NCI-H69 (cell line): ENCODE data around the gene ADGRL1.
"Not testable (repeated sequence)": the region's sequence is repeated elsewhere in the genome, so short reads cannot be mapped to it uniquely, and the experiment has no call there.

Experiments
- DNase-seq: peaks from one replicate; lab custom pipeline; 2025; lab: John Stamatoyannopoulos, UW

The ADGRL1 gene

GRCh38 chr19:14205452-14206287, at the start of gene ADGRL1:
Gene ADGRL1, minus strand, starts transcription at chr19:14206169. Its CDS starts 22,567 bp downstream, at chr19:14183602.
- DNase-seq: peak; percentile 66

GRCh38 chr19:14255316-14255715, 49.3 kb upstream of the ADGRL1 start:
- not testable (repeated sequence) for DNase-seq

DNA sequence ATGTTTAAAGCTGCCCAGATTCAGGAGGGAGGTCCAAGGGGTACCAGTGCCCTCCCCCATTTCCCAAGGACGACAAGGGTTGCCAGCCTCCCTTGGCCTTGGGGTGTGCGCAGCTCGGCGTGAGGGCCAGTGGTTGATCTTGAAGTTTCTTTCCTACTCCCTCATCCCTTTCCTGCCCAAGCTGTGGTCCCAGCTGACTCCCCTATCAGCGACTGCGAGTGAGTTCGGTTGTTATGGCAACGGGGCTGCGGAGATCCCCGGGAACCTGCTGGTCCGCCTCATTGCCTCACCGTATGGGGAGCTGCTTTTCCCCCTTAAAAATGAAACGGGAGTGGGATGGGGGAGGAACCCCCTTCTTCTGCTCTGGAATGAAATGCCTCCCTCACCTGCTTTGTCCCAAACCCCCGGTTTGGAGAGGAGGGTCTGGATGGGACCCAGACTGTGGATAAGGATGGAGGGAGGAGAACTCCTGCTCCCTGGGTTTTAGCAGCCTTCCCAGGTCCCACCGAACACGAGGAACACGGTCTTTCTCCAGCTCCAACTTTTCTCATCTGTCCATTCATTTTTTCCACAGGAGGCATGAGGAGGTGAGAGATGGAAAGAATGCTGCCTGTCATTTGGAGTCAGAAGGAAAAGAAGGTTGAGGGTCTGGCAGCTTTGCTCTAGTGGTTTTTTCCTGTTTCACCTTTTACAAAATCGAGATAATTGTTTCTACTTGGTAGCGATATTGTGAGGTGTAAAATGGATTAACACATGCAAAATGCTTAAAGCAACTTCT, 48.0 kb upstream of the ADGRL1 start:
- DNase-seq: peak; percentile 52

- not testable (repeated sequence) for DNase-seq
Measured at GRCh38 chr19:14252136-14252535, 46.2 kb upstream of the ADGRL1 start.

DNA sequence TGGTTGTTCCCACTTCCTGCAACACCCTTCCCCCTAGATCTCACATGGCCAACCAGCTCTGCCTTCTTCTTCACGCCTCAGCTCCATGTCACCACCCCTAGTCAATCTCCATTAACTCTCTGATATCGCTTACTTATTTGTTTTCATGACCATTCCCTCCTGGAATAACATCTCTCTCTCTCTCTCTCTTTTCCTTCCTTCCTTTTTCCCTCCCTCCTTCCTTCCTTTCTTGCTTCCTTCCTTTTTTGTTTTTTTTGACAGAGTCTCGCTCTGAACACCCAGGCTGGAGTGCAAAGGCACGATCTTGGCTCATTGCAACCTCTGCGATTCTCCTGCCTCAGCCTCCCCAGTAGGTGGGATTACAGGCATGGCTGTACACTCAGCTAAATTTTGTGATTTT, 44.9 kb upstream of the ADGRL1 start:
- DNase-seq: no peak

GRCh38 chr19:14250315-14250714, 44.3 kb upstream of the ADGRL1 start:
- not testable (repeated sequence) for DNase-seq

DNA sequence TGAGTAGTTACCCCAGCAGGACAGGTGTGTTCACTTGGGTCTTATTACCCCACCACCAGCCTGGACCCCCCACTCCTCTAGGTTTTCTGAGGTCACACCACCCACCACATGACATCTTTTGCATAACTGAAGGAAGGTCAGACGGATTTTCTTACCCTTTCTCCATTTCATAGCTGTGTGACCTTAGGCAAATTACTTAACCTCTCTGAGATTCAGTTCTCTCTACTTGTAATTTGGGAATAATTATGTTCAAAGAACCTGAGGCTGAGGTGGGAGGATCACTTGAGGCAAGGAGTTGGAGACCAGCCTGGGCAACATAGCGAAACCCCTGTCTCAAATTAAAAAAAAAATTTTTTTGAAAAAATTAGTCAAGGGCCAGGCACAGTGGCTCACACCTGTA, 43.9 kb upstream of the ADGRL1 start:
- not testable (repeated sequence) for DNase-seq

- peak; percentile 83 for DNase-seq
Measured at GRCh38 chr19:14249012-14249754, 43.2 kb upstream of the ADGRL1 start.

DNA sequence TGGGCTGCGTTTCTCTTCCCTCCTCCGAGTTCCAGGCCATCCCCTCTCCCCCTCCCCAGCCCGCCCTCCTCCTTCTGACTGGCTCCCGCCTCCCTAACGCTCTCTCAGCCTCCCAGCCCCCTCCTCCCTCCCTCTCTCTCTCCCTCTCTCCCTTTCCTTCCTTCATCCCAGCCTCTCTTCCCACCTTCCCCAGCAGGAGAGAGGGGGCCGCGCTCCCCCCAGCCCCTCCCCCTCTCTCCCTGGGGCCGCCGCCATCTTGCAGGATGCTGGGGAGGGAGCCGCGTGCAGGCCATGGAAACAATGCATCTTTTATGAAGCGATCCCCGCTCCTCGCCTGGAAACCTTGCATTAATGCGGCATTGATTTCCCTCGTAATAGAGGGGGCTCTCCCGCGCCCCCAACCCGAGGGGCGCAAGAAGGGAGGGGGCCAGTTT, 42.6 kb upstream of the ADGRL1 start:
- peak; percentile 95 for DNase-seq

- DNase-seq: peak; percentile 74
Measured at GRCh38 chr19:14247548-14248471, 41.8 kb upstream of the ADGRL1 start.

DNA sequence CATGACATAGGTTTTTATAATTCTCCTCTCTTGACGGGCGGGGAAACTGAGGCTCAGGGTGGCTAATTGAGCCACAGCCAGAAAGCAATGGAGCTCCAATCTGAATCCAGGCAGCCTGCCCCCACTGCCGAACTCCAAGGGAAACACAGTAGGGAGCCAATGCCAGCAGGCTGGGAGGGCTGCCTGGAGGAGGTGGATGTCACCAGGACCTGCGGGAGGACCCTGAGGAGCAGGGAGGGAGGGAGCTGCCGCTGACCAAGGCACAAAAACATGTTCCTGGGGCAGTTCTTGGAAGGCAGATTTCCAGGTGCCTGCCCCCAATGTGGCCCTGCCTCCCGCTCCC, 41.2 kb upstream of the ADGRL1 start:
- DNase-seq: not testable (repeated sequence)

- DNase-seq: not testable (repeated sequence)
Measured at GRCh38 chr19:14244393-14244792, 38.4 kb upstream of the ADGRL1 start.

DNA sequence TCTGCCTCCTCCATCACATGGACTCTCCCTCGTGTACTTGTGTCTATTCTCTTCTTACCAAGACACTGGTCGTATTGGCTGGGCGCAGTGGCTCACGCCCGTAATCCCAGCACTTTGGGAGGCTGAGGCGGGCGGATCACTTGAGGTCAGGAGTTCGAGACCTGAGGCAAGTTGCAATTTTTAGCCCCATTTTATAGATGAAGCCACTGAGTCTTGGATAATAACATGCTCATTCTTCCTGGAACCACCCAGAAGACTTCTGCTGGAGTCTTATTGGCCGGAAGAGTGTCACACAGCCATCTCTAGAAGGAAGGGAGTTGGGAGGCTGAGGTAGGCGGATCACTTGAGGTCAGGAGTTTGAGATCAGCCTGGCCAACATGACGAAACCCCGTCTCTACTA, 37.7 kb upstream of the ADGRL1 start:
- DNase-seq: not testable (repeated sequence)

DNA sequence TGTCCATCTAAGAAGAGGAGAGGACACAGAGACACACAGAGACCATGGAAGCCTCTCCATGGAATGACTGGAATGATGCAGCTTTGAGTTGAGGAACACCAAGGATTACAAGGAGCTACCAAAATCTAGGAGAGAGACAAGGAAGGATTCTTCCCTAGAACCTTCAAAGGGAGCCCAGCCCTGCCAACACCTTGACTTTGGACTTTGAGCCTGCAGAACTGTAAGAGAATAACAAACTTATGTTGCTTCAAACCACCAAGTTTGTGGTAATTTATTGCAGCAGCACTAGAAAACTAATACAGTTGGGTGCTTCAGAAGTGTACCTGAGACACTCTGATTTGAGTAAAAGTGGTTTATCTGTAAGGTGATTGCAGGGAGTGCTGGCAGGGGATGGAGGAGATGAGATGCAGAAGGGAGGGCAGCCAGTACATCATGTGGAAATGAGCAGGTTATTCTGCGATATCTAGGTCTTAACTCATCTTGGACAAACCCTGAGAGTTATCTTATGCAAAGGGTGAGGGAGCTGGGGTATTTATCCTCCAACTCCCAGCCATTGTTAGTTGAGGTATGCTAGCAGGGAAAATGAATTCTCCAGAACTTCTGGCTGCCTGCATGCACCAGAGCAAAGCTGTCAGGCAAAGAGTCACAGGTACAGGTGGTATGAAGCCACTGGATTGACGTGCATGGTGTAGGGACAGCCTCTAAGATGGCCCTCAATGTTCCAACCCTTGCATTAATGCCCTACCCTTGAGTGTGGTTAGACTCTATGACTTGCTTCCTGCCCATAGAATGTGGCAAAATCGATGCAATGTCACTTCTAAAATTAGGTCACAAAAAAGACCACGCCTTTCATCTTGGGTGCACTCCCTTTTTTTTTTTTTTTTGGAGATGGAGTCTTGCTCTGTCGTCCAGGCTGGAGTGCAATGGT, 31.3 kb upstream of the ADGRL1 start:
- DNase-seq: no peak

DNA sequence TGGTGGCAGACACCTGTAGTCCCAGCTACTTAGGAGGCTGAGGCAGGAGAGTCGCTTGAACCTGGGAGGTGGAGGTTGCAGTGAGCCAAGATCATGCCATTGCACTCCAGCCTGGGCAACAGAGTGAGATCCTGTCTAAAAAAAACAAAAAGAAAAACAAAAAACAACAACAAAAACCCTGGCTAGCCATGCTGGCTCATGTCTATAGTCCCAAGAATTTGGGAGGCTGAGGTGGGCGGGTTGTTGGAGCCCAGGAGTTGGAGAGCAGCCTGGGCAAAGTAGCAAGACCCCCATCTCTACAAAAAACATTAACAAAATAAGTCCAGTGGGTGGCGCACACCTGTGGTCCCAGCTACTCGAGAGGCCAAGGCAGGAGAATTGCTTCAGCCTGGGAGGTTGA, 27.0 kb upstream of the ADGRL1 start:
- DNase-seq: not testable (repeated sequence)

GRCh38 chr19:14228446-14229071, 22.6 kb upstream of the ADGRL1 start:
- not testable (repeated sequence) for DNase-seq

DNA sequence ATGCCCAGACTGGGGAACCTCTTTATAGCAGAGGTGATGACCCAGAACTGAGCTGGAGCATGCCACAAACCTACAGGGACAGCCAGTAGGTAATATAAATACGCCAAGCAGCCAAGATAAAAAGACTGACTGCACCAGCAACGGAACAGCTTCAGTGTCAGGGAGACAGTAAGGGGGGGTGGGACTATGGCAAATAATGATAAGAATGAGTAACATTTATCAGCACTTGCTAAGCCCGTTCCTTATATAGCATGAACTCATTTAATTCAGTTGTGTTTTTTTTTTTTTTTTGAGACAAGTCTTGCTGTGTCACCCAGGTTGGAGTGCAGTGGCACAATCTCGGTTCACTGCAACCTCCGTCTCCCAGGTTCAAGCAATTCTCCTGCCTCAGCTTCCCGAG, 20.5 kb upstream of the ADGRL1 start:
- DNase-seq: not testable (repeated sequence)

- DNase-seq: no peak
Measured at GRCh38 chr19:14222886-14223285, 16.9 kb upstream of the ADGRL1 start.

GRCh38 chr19:14221345-14221744, 15.4 kb upstream of the ADGRL1 start:
- peak; percentile 57 for DNase-seq
